ENCODE data around the gene PTGDR2. TPM values are rescaled to one million over a fixed set of nuclear protein-coding genes. Genes with fewer than 3 reads are reported as not detected.

PTGDR2 gene
- total and polyA plus RNA-seq, 2 experiments from 2014 or later, result 0.06 TPM; not detected in 1

GRCh38 chr11:60803273-60803936 is 52.3 kb downstream of the PTGDR2 start:
- Histone ChIP-seq H3K79me2 (ENCODE audit: insufficient read depth) (no peaks in the 10 kb centered on the region), H3K9me3 (ENCODE audit: low read depth) (no peaks in the 10 kb centered on the region), H3K9ac (no peak overlapping the region), H3K4me1 (ENCODE audit: insufficient read depth) (no peaks in the 10 kb centered on the region), H3K9me2 (ENCODE audit: insufficient read depth) (no peaks in the 10 kb centered on the region), H3F3A (ENCODE audit: insufficient read depth) (no peaks in the 10 kb centered on the region), H3K36me3 (ENCODE audit: low read depth) (no peaks in the 10 kb centered on the region), H3K27ac (no peak overlapping the region), H3K4me3 (no peak overlapping the region), H3K27me3 (replicated peaks; ENCODE audit: insufficient read depth) (peaks cover 21% of the 10 kb centered on the region; the same call in 1 of the 2 replicates), H3K4me2 (ENCODE audit: unreplicated experiment) (no peak overlapping the region), H2AFZ (no peak overlapping the region), H4K20me1 (ENCODE audit: insufficient read depth) (no peaks in the 10 kb centered on the region)
- DNase-seq, result peak; percentile 7
- WGBS, 2 experiments (ENCODE audit: low coverage in 1 of 2, low lambda C conversion rate in 2 of 2, missing lambda C conversion rate in 2 of 2), result 28 to 34% methylated on average over 7 of the region's 7 CpGs
- TF ChIP-seq EZH2phosphoT487 (IDR thresholded peaks at IDR 0.05; ENCODE audit: insufficient read depth, low read depth) (no peak), EZH2 (IDR thresholded peaks at IDR 0.05; ENCODE audit: insufficient read depth, poor library complexity, severe bottlenecking) (no peak)
- in situ Hi-C loops (cut with MboI), result no loop called here

- in situ Hi-C loops (cut with MboI), result no loop called here
- Histone ChIP-seq H3K9ac (no peak overlapping the region), H3K27me3 (replicated peaks; ENCODE audit: insufficient read depth) (peaks cover 21% of the 10 kb centered on the region; the same call in 1 of the 2 replicates), H3F3A (ENCODE audit: insufficient read depth) (no peaks in the 10 kb centered on the region), H3K9me3 (ENCODE audit: low read depth) (no peaks in the 10 kb centered on the region), H3K4me1 (ENCODE audit: insufficient read depth) (no peaks in the 10 kb centered on the region), H2AFZ (no peak overlapping the region), H4K20me1 (ENCODE audit: insufficient read depth) (no peaks in the 10 kb centered on the region), H3K27ac (no peak overlapping the region), H3K9me2 (ENCODE audit: insufficient read depth) (no peaks in the 10 kb centered on the region), H3K79me2 (ENCODE audit: insufficient read depth) (no peaks in the 10 kb centered on the region), H3K4me2 (ENCODE audit: unreplicated experiment) (no peak overlapping the region), H3K36me3 (ENCODE audit: low read depth) (no peaks in the 10 kb centered on the region), H3K4me3 (no peak overlapping the region)
- DNase-seq, result no peak
- no peak for TF ChIP-seq EZH2 (IDR thresholded peaks at IDR 0.05; ENCODE audit: insufficient read depth, poor library complexity, severe bottlenecking)
- no peak for TF ChIP-seq EZH2phosphoT487 (IDR thresholded peaks at IDR 0.05; ENCODE audit: insufficient read depth, low read depth)
- 69% methylated on average over 10 of the region's 10 CpGs for WGBS, 2 experiments (ENCODE audit: low coverage in 1 of 2, low lambda C conversion rate in 2 of 2, missing lambda C conversion rate in 2 of 2)
Observed at GRCh38 chr11:60801194-60801593, 54.6 kb downstream of the PTGDR2 start.

Other genes with a start within 250 kb of the PTGDR2 start
- gene MS4A8, start 156.3 kb downstream of the PTGDR2 start, total RNA-seq (2014; rRNA removed; shearing (Covaris generic)), result not detected in 2 replicates
- not detected in 2 replicates for gene MS4A8, start 156.3 kb downstream of the PTGDR2 start, polyA plus RNA-seq (2016; fragmentation: Nextera tagmentation; extraction: Ambion mirVana)
- not detected in 2 replicates for gene MS4A18, start 131.2 kb downstream of the PTGDR2 start, total RNA-seq (2014; rRNA removed; shearing (Covaris generic))
- gene MS4A18, start 131.2 kb downstream of the PTGDR2 start, polyA plus RNA-seq (2016; fragmentation: Nextera tagmentation; extraction: Ambion mirVana), result not detected in 2 replicates
- gene MS4A15, start 99.1 kb downstream of the PTGDR2 start, total RNA-seq (2014; rRNA removed; shearing (Covaris generic)), result not detected in 2 replicates
- gene MS4A15, start 99.1 kb downstream of the PTGDR2 start, polyA plus RNA-seq (2016; fragmentation: Nextera tagmentation; extraction: Ambion mirVana), result not detected in 2 replicates
- gene MS4A10, start 70.6 kb downstream of the PTGDR2 start, total RNA-seq (2014; rRNA removed; shearing (Covaris generic)), result not detected in 2 replicates
- not detected in 2 replicates for gene MS4A10, start 70.6 kb downstream of the PTGDR2 start, polyA plus RNA-seq (2016; fragmentation: Nextera tagmentation; extraction: Ambion mirVana)
- 8.2 and 10.7 TPM in 2 replicates for gene CCDC86, start 13.8 kb downstream of the PTGDR2 start, total RNA-seq (2014; rRNA removed; shearing (Covaris generic))
- gene CCDC86, start 13.8 kb downstream of the PTGDR2 start, polyA plus RNA-seq (2016; fragmentation: Nextera tagmentation; extraction: Ambion mirVana), result 37.6 and 38.0 TPM in 2 replicates
- gene ZP1, start 11.6 kb upstream of the PTGDR2 start, total RNA-seq (2014; rRNA removed; shearing (Covaris generic)), result 1.3 and 5.3 TPM in 2 replicates
- gene ZP1, start 11.6 kb upstream of the PTGDR2 start, polyA plus RNA-seq (2016; fragmentation: Nextera tagmentation; extraction: Ambion mirVana), result 0.51 and 1.0 TPM in 2 replicates
- 47.9 and 58.9 TPM in 2 replicates for gene PRPF19, start 50.6 kb upstream of the PTGDR2 start, total RNA-seq (2014; rRNA removed; shearing (Covaris generic))
- gene PRPF19, start 50.6 kb upstream of the PTGDR2 start, polyA plus RNA-seq (2016; fragmentation: Nextera tagmentation; extraction: Ambion mirVana), result 17.4 and 19.1 TPM in 2 replicates
- gene TMEM109, start 58.2 kb upstream of the PTGDR2 start, total RNA-seq (2014; rRNA removed; shearing (Covaris generic)), result 27.2 and 35.9 TPM in 2 replicates
- 95.2 and 97.9 TPM in 2 replicates for gene TMEM109, start 58.2 kb upstream of the PTGDR2 start, polyA plus RNA-seq (2016; fragmentation: Nextera tagmentation; extraction: Ambion mirVana)
- gene TMEM132A, start 68.5 kb upstream of the PTGDR2 start, total RNA-seq (2014; rRNA removed; shearing (Covaris generic)), result 27.2 and 28.2 TPM in 2 replicates
- gene TMEM132A, start 68.5 kb upstream of the PTGDR2 start, polyA plus RNA-seq (2016; fragmentation: Nextera tagmentation; extraction: Ambion mirVana), result 10.1 and 12.2 TPM in 2 replicates
- gene SLC15A3, start 96.2 kb upstream of the PTGDR2 start, total RNA-seq (2014; rRNA removed; shearing (Covaris generic)), result 0.51 and 2.2 TPM in 2 replicates
- gene SLC15A3, start 96.2 kb upstream of the PTGDR2 start, polyA plus RNA-seq (2016; fragmentation: Nextera tagmentation; extraction: Ambion mirVana), result 1.1 and 1.5 TPM in 2 replicates
- not detected in 2 replicates for gene CD6, start 115.7 kb upstream of the PTGDR2 start, total RNA-seq (2014; rRNA removed; shearing (Covaris generic))
- gene CD6, start 115.7 kb upstream of the PTGDR2 start, polyA plus RNA-seq (2016; fragmentation: Nextera tagmentation; extraction: Ambion mirVana), result not detected in 2 replicates
- gene CD5, start 246.5 kb upstream of the PTGDR2 start, total RNA-seq (2014; rRNA removed; shearing (Covaris generic)), result not detected in 2 replicates
- not detected in 2 replicates for gene CD5, start 246.5 kb upstream of the PTGDR2 start, polyA plus RNA-seq (2016; fragmentation: Nextera tagmentation; extraction: Ambion mirVana)

Measured in GM23248 (cell line).